Measurements from ENCODE around the gene KCNH2. TPM values are rescaled to one million over a fixed set of nuclear protein-coding genes. Genes with fewer than 3 reads are reported as not detected.

The KCNH2 gene
- total and polyA plus RNA-seq, 2 of the 8 experiments (the other 6 are each of a cell fraction or from before 2014, with no cell fraction given) = 8.0 to 15.0 TPM

DNA sequence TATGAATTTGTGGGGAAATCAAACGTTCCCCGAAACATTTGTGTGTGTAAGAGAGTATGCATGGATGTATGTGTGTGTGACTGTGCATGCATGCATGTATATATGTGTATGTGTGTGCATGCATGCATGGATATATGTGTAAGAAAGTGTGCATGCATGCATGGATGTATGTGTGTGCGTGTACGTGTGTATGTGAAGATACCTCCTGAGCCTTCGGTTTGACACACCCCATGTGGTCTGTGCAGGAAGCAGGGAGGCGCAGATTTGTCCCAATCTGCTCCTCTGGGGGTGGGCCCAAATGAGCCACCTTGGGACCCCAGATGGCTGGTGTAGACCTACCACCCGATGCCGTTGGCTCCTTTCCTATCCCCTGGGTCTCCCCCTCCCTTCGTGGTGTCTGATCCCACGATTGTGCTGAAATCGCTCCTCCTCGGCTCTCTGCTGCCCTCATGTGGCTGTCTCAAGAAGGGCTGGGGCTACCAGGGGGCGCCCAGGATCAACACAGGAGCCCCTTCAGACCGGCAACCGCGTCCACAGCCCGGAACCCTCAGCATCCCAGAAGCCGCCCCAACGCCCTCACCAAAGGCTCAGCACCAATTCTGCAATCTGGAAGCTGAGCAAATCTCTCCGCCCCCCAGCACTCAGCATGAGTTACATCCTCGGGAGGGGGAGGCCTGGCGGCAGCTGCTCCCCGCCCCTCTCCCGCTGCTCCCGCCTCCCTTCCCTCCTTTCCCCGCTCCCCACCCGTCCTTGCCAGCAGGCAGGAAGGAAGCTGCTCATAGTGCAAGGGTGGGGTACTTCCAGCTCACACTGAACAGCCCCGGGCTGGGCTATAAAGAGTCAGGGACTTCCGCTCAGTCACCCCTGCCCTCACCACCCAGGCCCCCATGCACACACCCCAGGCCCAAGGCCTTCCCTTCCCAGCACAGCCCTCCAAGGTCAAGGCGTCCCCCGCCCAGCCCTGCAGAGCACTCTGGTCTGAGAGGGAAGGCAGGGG is 10.4 kb upstream of the KCNH2 start (continued):
- TF ChIP-seq EZH2 (IDR thresholded peaks at IDR 0.05; ENCODE audit: low read depth, low read length, severe bottlenecking) = no peak
- TF ChIP-seq BACH1 (IDR thresholded peaks at IDR 0.05; ENCODE audit: low read length) = 0 out of 2 replicates have a peak, but pooled peaks have one; percentile 32
- 0 out of 4 replicates have a peak, but pooled peaks of 1 of the 2 experiments have one; percentile 15 for TF ChIP-seq HDAC2 (IDR thresholded peaks at IDR 0.05; ENCODE audit: borderline replicate concordance in 1 of 2, low read depth in 2 of 2, low read length in 2 of 2)
- TF ChIP-seq SIN3A (conservative IDR thresholded peaks at IDR 0.05 in 1 of 2, IDR thresholded peaks at IDR 0.05 in 1 of 2; ENCODE audit: low read depth in 1 of 2, low read length in 2 of 2) = 0 out of 4 replicates have a peak, but pooled peaks of 1 of the 2 experiments have one; percentile 33
- no peak for TF ChIP-seq SRF (IDR thresholded peaks at IDR 0.05; ENCODE audit: low read depth, low read length)
- no peak for TF ChIP-seq CHD1 (IDR thresholded peaks at IDR 0.05; ENCODE audit: low read depth, low read length)
- TF ChIP-seq JUN (IDR thresholded peaks at IDR 0.05; ENCODE audit: low read depth, low read length) = no peak
- TF ChIP-seq CEBPB (IDR thresholded peaks at IDR 0.05; ENCODE audit: low read depth, low read length) = 0 out of 2 replicates have a peak, but pooled peaks have one; percentile 28
- TF ChIP-seq SP2 (IDR thresholded peaks at IDR 0.05; ENCODE audit: low read length) = no peak
- TF ChIP-seq, protein P1, sequence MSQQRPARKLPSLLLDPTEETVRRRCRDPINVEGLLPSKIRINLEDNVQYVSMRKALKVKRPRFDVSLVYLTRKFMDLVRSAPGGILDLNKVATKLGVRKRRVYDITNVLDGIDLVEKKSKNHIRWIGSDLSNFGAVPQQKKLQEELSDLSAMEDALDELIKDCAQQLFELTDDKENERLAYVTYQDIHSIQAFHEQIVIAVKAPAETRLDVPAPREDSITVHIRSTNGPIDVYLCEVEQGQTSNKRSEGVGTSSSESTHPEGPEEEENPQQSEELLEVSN (IDR thresholded peaks at IDR 0.05) = no peak
- TF ChIP-seq SP4 (IDR thresholded peaks at IDR 0.05; ENCODE audit: low read length) = no peak
- TF ChIP-seq, protein P2, sequence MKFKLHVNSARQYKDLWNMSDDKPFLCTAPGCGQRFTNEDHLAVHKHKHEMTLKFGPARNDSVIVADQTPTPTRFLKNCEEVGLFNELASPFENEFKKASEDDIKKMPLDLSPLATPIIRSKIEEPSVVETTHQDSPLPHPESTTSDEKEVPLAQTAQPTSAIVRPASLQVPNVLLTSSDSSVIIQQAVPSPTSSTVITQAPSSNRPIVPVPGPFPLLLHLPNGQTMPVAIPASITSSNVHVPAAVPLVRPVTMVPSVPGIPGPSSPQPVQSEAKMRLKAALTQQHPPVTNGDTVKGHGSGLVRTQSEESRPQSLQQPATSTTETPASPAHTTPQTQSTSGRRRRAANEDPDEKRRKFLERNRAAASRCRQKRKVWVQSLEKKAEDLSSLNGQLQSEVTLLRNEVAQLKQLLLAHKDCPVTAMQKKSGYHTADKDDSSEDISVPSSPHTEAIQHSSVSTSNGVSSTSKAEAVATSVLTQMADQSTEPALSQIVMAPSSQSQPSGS (IDR thresholded peaks at IDR 0.05; ENCODE audit: low read length) = no peak; the same call in 1 of the 2 replicates
- TF ChIP-seq RAD21 (IDR thresholded peaks at IDR 0.05 in 1 of 2, conservative IDR thresholded peaks at IDR 0.05 in 1 of 2; ENCODE audit: low read depth in 2 of 2, low read length in 2 of 2) = peak; percentile 89 to 96
- no peak for TF ChIP-seq MAFK (IDR thresholded peaks at IDR 0.05; ENCODE audit: low read depth, low read length)

All from H1 (cell line).